GM21528 (cell line): ENCODE data around the gene C1orf122.

Experiments used
- ATAC-seq: cut with Tn5 transposase; IDR thresholded peaks from one replicate; pipeline ENCODE4 v1.9.1; 2021; ENCODE audit warnings: mild to moderate bottlenecking, moderate library complexity; ENCODE audit not compliant: unreplicated experiment, low FRiP score

Gene C1orf122

GRCh38 chr1:37844536-37844935, 36.9 kb downstream of the C1orf122 start:
- no peak for ATAC-seq

DNA sequence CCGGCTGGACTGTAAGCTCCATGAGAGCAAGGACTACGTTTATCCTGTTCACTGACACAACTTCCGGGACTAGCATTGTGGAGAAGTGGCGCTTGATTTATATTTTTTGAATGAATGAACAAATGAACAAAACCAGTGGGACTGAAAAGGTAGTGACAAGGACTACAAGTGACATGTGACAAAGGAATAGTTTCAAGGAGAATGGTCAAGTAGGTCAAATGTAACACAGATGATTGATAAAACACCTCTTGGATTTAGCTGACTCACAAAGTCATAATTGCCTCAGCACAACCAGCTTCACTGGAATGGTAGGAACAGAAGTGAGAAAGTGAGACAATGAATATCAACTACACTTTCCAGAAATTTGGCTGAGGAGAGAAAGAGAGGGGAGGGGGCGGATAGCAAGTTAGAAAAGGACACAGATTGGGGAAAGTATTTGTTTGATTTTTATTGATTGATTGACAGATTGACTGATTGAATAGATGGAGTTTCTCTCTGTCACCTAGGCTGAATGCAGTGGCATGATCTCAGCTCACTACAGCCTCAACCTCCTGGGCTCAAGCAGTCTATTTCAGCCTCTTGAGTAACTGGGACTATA, 37.6 kb downstream of the C1orf122 start:
- no peak for ATAC-seq

- ATAC-seq: no peak
Measured at GRCh38 chr1:37845786-37846185, 38.2 kb downstream of the C1orf122 start.

DNA sequence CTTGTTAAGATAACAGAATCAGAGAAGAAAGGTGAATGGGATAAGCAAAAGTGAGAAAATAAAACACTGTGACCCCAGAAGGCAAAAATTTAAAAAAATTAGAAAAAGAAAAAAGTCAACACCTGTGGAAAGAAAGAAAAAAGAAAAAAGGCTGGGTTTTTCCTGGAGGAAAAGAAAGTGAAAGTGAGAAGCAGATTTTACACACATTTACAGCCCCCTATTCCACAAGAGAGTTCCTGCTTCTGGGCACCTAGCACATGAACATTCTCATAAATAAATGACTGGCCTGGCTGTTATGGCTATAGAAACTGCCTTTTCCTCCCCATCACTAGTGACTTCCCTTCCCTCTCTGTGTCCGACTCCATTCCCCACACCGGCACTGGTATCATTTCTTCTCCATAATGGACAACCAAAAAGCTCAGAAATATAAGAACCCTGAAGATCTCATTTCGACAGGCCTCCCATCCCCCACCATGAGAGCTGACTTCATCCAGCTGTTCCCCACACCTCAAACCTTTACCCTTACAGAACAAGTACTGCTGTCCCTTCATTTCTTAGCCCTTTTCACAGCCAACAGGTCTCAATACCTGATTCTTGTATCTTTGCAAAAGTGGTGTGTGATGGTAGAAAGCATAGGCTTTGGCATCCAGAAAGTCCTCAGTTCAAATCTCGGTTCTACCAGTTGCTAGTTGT, 39.2 kb downstream of the C1orf122 start:
- ATAC-seq: no peak

DNA sequence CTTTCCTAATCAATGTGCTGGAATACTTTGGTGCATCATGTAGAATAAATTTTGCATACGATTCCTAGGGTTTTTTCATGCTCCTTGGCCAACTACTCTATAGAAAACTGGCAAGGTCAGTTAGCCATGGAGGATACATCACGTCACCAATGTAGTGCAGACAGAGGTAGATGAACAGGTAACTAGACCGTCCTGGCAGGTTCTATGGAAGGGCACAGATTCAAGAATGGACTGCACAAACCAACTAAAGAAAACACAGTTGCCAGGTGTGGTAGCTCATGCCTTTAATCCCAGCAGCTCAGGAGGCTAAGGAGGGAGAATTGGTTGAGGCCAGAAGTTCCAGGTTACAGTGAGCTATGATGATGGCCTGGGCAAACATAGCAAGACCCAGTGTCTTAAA, 41.9 kb downstream of the C1orf122 start:
- no peak for ATAC-seq

GRCh38 chr1:37850352-37850955, 42.9 kb downstream of the C1orf122 start:
- ATAC-seq: no peak

- no peak for ATAC-seq
Measured at GRCh38 chr1:37851262-37851661, 43.7 kb downstream of the C1orf122 start.

- no peak for ATAC-seq
Measured at GRCh38 chr1:37851782-37852210, 44.2 kb downstream of the C1orf122 start.

GRCh38 chr1:37853157-37853556, 45.6 kb downstream of the C1orf122 start:
- ATAC-seq: no peak

- ATAC-seq: no peak
Measured at GRCh38 chr1:37854406-37854805, 46.8 kb downstream of the C1orf122 start.
